Measurements from ENCODE around the gene ARHGAP24.

GRCh38 chr4:85886665-85887064 is 411.7 kb downstream of the ARHGAP24 start:
- TF ChIP-seq CTCF (IDR thresholded peaks at IDR 0.05; ENCODE audit: extremely low read depth in 1 of 2, insufficient read depth in 1 of 2, low read depth in 1 of 2, low read length in 2 of 2) (no peak), POLR2A (IDR thresholded peaks at IDR 0.05; ENCODE audit: low read depth, low read length) (no peak), EZH2 (IDR thresholded peaks at IDR 0.05; ENCODE audit: borderline replicate concordance, low read depth, low read length, severe bottlenecking) (no peak), MAX (IDR thresholded peaks at IDR 0.05; ENCODE audit: insufficient read depth, insufficient read length) (no peak)

Data from endothelial cell of umbilical vein (primary cell).